HL-60 (cell line): Measurements from ENCODE around the gene PI4KB.

ENCODE experiments used
- DNase-seq, 2 experiments: peaks; one replicate each; pipeline ENCODE4 v3.0.0-alpha.2; 2010 to 2020; ENCODE audit warnings: low read depth in 1 of 2, low spot score in 1 of 2
- H3K27ac ChIP-seq: fragments of 250-450 bp; sonication (Bioruptor Pico); replicated peaks from 2 replicates; pipeline ENCODE4 v1.5.1; 2020; ENCODE audit warnings: mild to moderate bottlenecking, moderate library complexity
- H3K27me3 ChIP-seq: fragments of 250-450 bp; sonication (Bioruptor Pico); 2 replicates; pipeline ENCODE4 v1.5.1; 2021; ENCODE audit warnings: mild to moderate bottlenecking, moderate library complexity; ENCODE audit not compliant: insufficient read depth, poor library complexity, severe bottlenecking
- H3K4me3 ChIP-seq: replicated peaks from 2 replicates; pipeline ENCODE4 v1.5.1; 2011; ENCODE audit warnings: mild to moderate bottlenecking, control low read depth, low read length; ENCODE audit not compliant: insufficient read depth
- CTCF ChIP-seq: IDR thresholded peaks from one replicate; pipeline ENCODE4 v1.5.1; 2011; ENCODE audit warnings: low read length, control low read depth, inconsistent platforms; ENCODE audit not compliant: insufficient read depth
- GABPA ChIP-seq: IDR thresholded peaks from 2 replicates; pipeline ENCODE4 v1.6.1; 2012; ENCODE audit warnings: low read depth
- POLR2AphosphoS5 ChIP-seq: IDR thresholded peaks from 2 replicates; pipeline ENCODE4 v1.6.1; 2012; ENCODE audit warnings: low read depth
- REST ChIP-seq: IDR thresholded peaks from 2 replicates; pipeline ENCODE4 v1.6.1; 2012; ENCODE audit warnings: low read depth; ENCODE audit not compliant: insufficient replicate concordance
- SPI1 ChIP-seq: IDR thresholded peaks from 2 replicates; pipeline ENCODE4 v1.6.1; 2012; ENCODE audit warnings: low read depth, mild to moderate bottlenecking, borderline replicate concordance

Gene PI4KB

GRCh38 chr1:151325646-151326429, 1.4 kb downstream of the PI4KB start:
- no peaks in the 10 kb centered on the region for H3K27me3 ChIP-seq
- H3K27ac ChIP-seq = peak overlapping the region; percentile 97; the same call in 1 of the 2 replicates
- H3K4me3 ChIP-seq = peak overlapping the region; percentile 70
- TF ChIP-seq REST = no peak
- no peak for TF ChIP-seq POLR2AphosphoS5
- TF ChIP-seq CTCF = no peak
- TF ChIP-seq SPI1 = no peak
- no peak for TF ChIP-seq GABPA
- DNase-seq = no peak

GRCh38 chr1:151325231-151325630, 2.0 kb downstream of the PI4KB start:
- no peak for DNase-seq
- Histone ChIP-seq H3K27me3 (no peaks in the 10 kb centered on the region), H3K27ac (no peak overlapping the region), H3K4me3 (no peak overlapping the region)
- TF ChIP-seq REST = no peak
- TF ChIP-seq CTCF = no peak
- TF ChIP-seq POLR2AphosphoS5 = no peak
- no peak for TF ChIP-seq GABPA
- TF ChIP-seq SPI1 = no peak

GRCh38 chr1:151324390-151324930, 2.8 kb downstream of the PI4KB start:
- no peak overlapping the region for H3K4me3 ChIP-seq
- no peak overlapping the region for H3K27ac ChIP-seq
- no peak for DNase-seq
- H3K27me3 ChIP-seq = no peaks in the 10 kb centered on the region
- TF ChIP-seq SPI1 (no peak), POLR2AphosphoS5 (no peak), GABPA (no peak), CTCF (no peak)
